Neural cell (in vitro differentiated cells): Measurements from ENCODE around the gene PDE4D. TPM values are rescaled to one million over a fixed set of nuclear protein-coding genes. Genes with fewer than 3 reads are reported as not detected.

ENCODE experiments used
- H2AFZ ChIP-seq: fragments of 200-600, 300-800 bp; sonication (generic), shearing (Covaris generic); 2 replicates; pipeline ENCODE4 v1.6.0; 2014; ENCODE audit warnings: low read depth, mild to moderate bottlenecking, antibody characterized with exemption, low read length, moderate library complexity
- H3F3A ChIP-seq: fragments of 200-600 bp; shearing (Covaris generic); 2 replicates; pipeline ENCODE4 v1.6.1; 2016; ENCODE audit warnings: mild to moderate bottlenecking, moderate library complexity, mixed read lengths, antibody characterized with exemption, low read length; ENCODE audit not compliant: insufficient read depth, poor library complexity, severe bottlenecking
- H3K27ac ChIP-seq: fragments of 200-600, 300-800 bp; sonication (generic), shearing (Covaris generic); 2 replicates; pipeline ENCODE4 v1.5.1; 2014; ENCODE audit warnings: mild to moderate bottlenecking, low read length, moderate library complexity
- H3K27me3 ChIP-seq: fragments of 300-800, 200-600 bp; sonication (generic), shearing (Covaris generic); 2 replicates; pipeline ENCODE4 v1.6.0; 2014; ENCODE audit warnings: mild to moderate bottlenecking, low read depth, low read length, moderate library complexity; ENCODE audit not compliant: insufficient read depth
- H3K36me3 ChIP-seq: fragments of 300-800, 200-600 bp; sonication (generic), shearing (Covaris generic); 2 replicates; pipeline ENCODE4 v1.5.1; 2014; ENCODE audit warnings: mild to moderate bottlenecking, antibody characterized with exemption, low read length, moderate library complexity; ENCODE audit not compliant: insufficient read depth
- H3K4me2 ChIP-seq: fragments of 300-800, 200-600 bp; sonication (generic), shearing (Covaris generic); 2 replicates; pipeline ENCODE4 v1.6.0; 2014; ENCODE audit warnings: mild to moderate bottlenecking, low read length
- H3K4me3 ChIP-seq: fragments of 300-800, 200-600 bp; sonication (generic), shearing (Covaris generic); 2 replicates; pipeline ENCODE4 v1.5.1; 2014; ENCODE audit warnings: mild to moderate bottlenecking, low read length, moderate library complexity
- H3K79me2 ChIP-seq: fragments of 200-600 bp; shearing (Covaris generic); replicated peaks from 2 replicates; pipeline ENCODE4 v1.6.0; 2014; ENCODE audit warnings: mild to moderate bottlenecking, low read length, moderate library complexity; ENCODE audit not compliant: insufficient read depth
- H3K9ac ChIP-seq: fragments of 300-800, 200-600 bp; sonication (generic), shearing (Covaris generic); 2 replicates; pipeline ENCODE4 v1.6.1; 2016; ENCODE audit warnings: mild to moderate bottlenecking, low read length, mixed read lengths
- H3K9me2 ChIP-seq: fragments of 200-600 bp; shearing (Covaris generic); 2 replicates; pipeline ENCODE4 v1.6.1; 2016; ENCODE audit warnings: mild to moderate bottlenecking, low read length, mixed read lengths; ENCODE audit not compliant: insufficient read depth
- H3K9me3 ChIP-seq: fragments of 200-600, 300-800 bp; sonication (generic), shearing (Covaris generic); 2 replicates; pipeline ENCODE4 v1.6.1; 2016; ENCODE audit warnings: mild to moderate bottlenecking, mixed run types, low read length, moderate library complexity, mixed read lengths
- H4K20me1 ChIP-seq: fragments of 200-600 bp; shearing (Covaris generic); 2 replicates; pipeline ENCODE4 v1.6.1; 2016; ENCODE audit warnings: mild to moderate bottlenecking, mixed run types; ENCODE audit not compliant: insufficient read depth
- EP300 ChIP-seq: fragments of 450-650 bp; conservative IDR thresholded peaks from 2 replicates; pipeline ENCODE4 v1.6.1; 2014; ENCODE audit warnings: antibody characterized with exemption, mild to moderate bottlenecking, moderate library complexity; ENCODE audit not compliant: poor library complexity, severe bottlenecking
- EZH2 ChIP-seq: fragments of 200-600, 300-800 bp; shearing (Covaris generic), sonication (generic); IDR thresholded peaks from 2 replicates; pipeline ENCODE4 v1.6.1; 2014; ENCODE audit warnings: antibody characterized with exemption, low read length, borderline replicate concordance, mild to moderate bottlenecking; ENCODE audit not compliant: insufficient read depth, poor library complexity, severe bottlenecking
- MXI1 ChIP-seq: fragments of 450-650 bp; conservative IDR thresholded peaks from 2 replicates; pipeline ENCODE4 v1.6.1; 2014; ENCODE audit warnings: antibody characterized with exemption, mild to moderate bottlenecking; ENCODE audit not compliant: poor library complexity, severe bottlenecking
- POLR2AphosphoS5 ChIP-seq: IDR thresholded peaks from 2 replicates; pipeline ENCODE4 v1.6.1; 2012
- RAD21 ChIP-seq: fragments of 450-650 bp; conservative IDR thresholded peaks from 2 replicates; pipeline ENCODE4 v1.6.1; 2014; ENCODE audit warnings: antibody characterized with exemption, mild to moderate bottlenecking, moderate library complexity
- REST ChIP-seq: IDR thresholded peaks from 2 replicates; pipeline ENCODE4 v1.6.1; 2012; ENCODE audit warnings: borderline replicate concordance
- SMC3 ChIP-seq: fragments of 450-650 bp; conservative IDR thresholded peaks from 2 replicates; pipeline ENCODE4 v1.6.1; 2014; ENCODE audit warnings: antibody characterized with exemption, mild to moderate bottlenecking, moderate library complexity; ENCODE audit not compliant: poor library complexity
- TAF1 ChIP-seq: IDR thresholded peaks from 2 replicates; pipeline ENCODE4 v1.6.1; 2012; ENCODE audit warnings: low read depth
- polyA plus RNA-seq: library from polyadenylated mRNA; depleted of rRNA; stranded (reverse); fragments of >200 nt; gene quantifications from 2 replicates; pipeline ENCODE4 v1.2.3, GENCODE V29; 2014
- TF ChIP-seq, protein P1 (sequence below): fragments of 450-650 bp; IDR thresholded peaks from 2 replicates; pipeline ENCODE4 v1.5.1; 2014; ENCODE audit warnings: antibody characterized with exemption, mild to moderate bottlenecking, moderate library complexity; ENCODE audit not compliant: poor library complexity, severe bottlenecking

PDE4D gene
- polyA plus RNA-seq, 1 donor from 2014 or later: 42.8 TPM

DNA sequence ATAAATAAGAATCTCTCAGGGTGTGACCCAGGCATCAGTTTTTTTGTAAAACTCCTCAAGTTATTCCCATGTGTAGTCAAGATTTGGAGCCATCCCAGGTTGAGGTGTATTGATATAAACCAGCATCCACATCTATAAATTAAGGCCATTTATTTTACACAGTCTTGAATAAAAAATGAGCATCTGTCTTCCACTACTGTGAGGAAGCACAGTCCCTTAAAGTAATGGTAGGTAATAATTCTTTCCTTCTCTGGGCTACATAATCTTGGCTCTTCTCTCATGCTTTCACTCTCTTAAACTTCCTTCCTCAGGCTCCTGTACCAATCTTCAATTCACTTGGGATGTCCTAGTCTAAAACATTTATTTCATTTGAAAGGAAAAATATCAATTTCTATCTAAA lies 110.3 kb downstream of the PDE4D start:
- no peak overlapping the region for H3K9ac ChIP-seq
- no peak overlapping the region for H3K4me3 ChIP-seq
- no peaks in the 10 kb centered on the region for H3K9me2 ChIP-seq
- no peak overlapping the region for H2AFZ ChIP-seq
- H3K79me2 ChIP-seq: no peaks in the 10 kb centered on the region
- TF ChIP-seq SMC3 (no peak), EZH2 (no peak), POLR2AphosphoS5 (no peak), EP300 (no peak), REST (no peak), RAD21 (no peak), TAF1 (no peak), MXI1 (no peak)
- TF ChIP-seq, protein P1, sequence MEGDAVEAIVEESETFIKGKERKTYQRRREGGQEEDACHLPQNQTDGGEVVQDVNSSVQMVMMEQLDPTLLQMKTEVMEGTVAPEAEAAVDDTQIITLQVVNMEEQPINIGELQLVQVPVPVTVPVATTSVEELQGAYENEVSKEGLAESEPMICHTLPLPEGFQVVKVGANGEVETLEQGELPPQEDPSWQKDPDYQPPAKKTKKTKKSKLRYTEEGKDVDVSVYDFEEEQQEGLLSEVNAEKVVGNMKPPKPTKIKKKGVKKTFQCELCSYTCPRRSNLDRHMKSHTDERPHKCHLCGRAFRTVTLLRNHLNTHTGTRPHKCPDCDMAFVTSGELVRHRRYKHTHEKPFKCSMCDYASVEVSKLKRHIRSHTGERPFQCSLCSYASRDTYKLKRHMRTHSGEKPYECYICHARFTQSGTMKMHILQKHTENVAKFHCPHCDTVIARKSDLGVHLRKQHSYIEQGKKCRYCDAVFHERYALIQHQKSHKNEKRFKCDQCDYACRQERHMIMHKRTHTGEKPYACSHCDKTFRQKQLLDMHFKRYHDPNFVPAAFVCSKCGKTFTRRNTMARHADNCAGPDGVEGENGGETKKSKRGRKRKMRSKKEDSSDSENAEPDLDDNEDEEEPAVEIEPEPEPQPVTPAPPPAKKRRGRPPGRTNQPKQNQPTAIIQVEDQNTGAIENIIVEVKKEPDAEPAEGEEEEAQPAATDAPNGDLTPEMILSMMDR: no peak
- no peaks in the 10 kb centered on the region for H3K27me3 ChIP-seq
- H3K4me2 ChIP-seq: no peak overlapping the region
- H3K36me3 ChIP-seq: no peaks in the 10 kb centered on the region
- no peaks in the 10 kb centered on the region for H4K20me1 ChIP-seq
- no peak overlapping the region for H3K27ac ChIP-seq
- H3F3A ChIP-seq: no peaks in the 10 kb centered on the region
- no peaks in the 10 kb centered on the region for H3K9me3 ChIP-seq

DNA sequence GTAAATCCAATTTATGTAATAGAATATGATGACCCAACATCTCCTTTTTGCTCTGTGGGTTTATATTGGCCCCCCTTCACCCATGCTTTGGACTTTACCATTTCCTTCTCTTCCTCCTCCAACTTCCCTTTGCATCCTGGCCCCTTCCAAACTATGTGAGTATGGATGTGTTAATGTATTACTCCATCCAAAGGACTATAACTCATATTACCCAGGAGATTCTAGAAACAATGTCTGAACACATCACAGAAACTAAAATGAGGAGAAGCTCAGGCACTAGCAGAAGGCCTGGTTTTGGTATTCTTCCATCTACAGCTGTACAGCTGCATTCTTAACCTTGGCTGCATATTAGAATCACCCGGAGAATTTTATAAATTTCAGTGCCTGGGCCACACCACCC lies 110.7 kb downstream of the PDE4D start:
- no peaks in the 10 kb centered on the region for H3F3A ChIP-seq
- H3K9me3 ChIP-seq: no peaks in the 10 kb centered on the region
- no peaks in the 10 kb centered on the region for H3K9me2 ChIP-seq
- TF ChIP-seq EZH2: no peak
- no peak for TF ChIP-seq REST
- no peak for TF ChIP-seq EP300
- TF ChIP-seq POLR2AphosphoS5: no peak
- TF ChIP-seq TAF1: no peak
- TF ChIP-seq RAD21: no peak
- no peak for TF ChIP-seq MXI1
- TF ChIP-seq SMC3: no peak
- TF ChIP-seq, protein P1: no peak
- H3K27me3 ChIP-seq: no peaks in the 10 kb centered on the region
- no peaks in the 10 kb centered on the region for H3K36me3 ChIP-seq
- H3K27ac ChIP-seq: no peak overlapping the region
- H3K4me2 ChIP-seq: no peak overlapping the region
- no peak overlapping the region for H3K4me3 ChIP-seq
- no peak overlapping the region for H2AFZ ChIP-seq
- no peaks in the 10 kb centered on the region for H4K20me1 ChIP-seq
- no peak overlapping the region for H3K9ac ChIP-seq
- no peaks in the 10 kb centered on the region for H3K79me2 ChIP-seq
